ENCODE measurements around the gene XPO1. TPM values are rescaled to one million over a fixed set of nuclear protein-coding genes. Genes with fewer than 3 reads are reported as not detected.

Gene XPO1
- total RNA-seq, 1 experiment from 2014 or later: 247 TPM

DNA sequence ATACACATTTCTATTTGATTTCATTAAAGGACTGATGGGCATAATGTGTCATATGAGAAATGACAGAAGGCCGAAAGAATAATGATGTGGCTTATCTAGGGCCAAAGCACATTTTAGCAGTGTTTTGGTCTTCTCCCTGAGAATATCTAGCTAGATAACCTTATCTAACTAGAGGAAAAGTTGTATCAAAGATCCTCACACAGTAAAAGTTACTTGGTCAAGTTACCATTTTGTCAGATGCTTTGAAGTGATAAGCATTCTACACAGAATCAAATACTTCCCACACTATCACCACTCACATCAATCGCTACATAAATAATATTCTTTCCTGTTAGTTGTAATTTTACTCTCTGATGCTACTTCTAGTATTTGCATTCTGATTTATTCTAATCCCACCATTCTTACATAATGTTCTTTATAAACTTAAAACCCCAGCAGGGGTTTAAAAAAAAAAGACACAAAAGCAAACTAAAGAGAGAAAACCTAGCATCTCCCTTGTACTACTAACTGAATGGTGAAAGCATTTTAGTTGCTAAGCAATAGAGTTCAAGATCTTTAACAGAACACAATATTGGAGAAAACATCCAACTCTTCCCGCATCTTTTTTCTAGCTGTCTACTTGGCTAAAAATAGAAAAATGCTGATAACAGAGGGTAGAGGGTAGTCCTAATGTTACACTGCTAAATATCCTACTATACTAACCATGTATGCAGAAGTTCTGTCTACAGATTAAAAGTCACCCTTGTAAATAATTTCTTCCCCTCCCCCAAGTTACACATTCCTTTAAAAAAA lies 8.0 kb downstream of the XPO1 start:
- no TSS peak for BruUV-seq (replicated peaks)
- peaks cover 39% of the 10 kb centered on the region for H3K4me1 ChIP-seq (ENCODE audit: insufficient read depth, low read length, poor library complexity, severe bottlenecking)
- DNase-seq (ENCODE audit: low spot score): no peak
- intact Hi-C loops (cut with micrococcal nuclease; ENCODE audit: unreplicated experiment): loop anchor here (10.0 kb wide), 1 partner anchor 355 kb away; the partner anchor contains the start of gene CCT4
- ChIA-PET POLR2A (ENCODE audit: low non-redundant PET) (no interaction called here), CTCF (no interaction called here)
- no peak overlapping the region for H3K4me3 ChIP-seq (ENCODE audit: low read depth, low read length, poor library complexity, severe bottlenecking)
- TF ChIP-seq, protein P1, sequence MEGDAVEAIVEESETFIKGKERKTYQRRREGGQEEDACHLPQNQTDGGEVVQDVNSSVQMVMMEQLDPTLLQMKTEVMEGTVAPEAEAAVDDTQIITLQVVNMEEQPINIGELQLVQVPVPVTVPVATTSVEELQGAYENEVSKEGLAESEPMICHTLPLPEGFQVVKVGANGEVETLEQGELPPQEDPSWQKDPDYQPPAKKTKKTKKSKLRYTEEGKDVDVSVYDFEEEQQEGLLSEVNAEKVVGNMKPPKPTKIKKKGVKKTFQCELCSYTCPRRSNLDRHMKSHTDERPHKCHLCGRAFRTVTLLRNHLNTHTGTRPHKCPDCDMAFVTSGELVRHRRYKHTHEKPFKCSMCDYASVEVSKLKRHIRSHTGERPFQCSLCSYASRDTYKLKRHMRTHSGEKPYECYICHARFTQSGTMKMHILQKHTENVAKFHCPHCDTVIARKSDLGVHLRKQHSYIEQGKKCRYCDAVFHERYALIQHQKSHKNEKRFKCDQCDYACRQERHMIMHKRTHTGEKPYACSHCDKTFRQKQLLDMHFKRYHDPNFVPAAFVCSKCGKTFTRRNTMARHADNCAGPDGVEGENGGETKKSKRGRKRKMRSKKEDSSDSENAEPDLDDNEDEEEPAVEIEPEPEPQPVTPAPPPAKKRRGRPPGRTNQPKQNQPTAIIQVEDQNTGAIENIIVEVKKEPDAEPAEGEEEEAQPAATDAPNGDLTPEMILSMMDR (conservative IDR thresholded peaks at IDR 0.05; ENCODE audit: low read depth, low read length): no peak
- TF ChIP-seq EZH2 (IDR thresholded peaks at IDR 0.05; ENCODE audit: borderline replicate concordance, low read depth, low read length, poor library complexity, severe bottlenecking): no peak
- no peak overlapping the region for H3K27ac ChIP-seq (ENCODE audit: low read depth, low read length, poor library complexity, severe bottlenecking)
- H3K27me3 ChIP-seq (replicated peaks; ENCODE audit: insufficient read depth, low read depth, low read length, poor library complexity): no peaks in the 10 kb centered on the region
- H3K9me3 ChIP-seq (ENCODE audit: low read depth, low read length, poor library complexity, severe bottlenecking): no peaks in the 10 kb centered on the region
- peaks cover 22% of the 10 kb centered on the region for H3K36me3 ChIP-seq (ENCODE audit: insufficient read depth, low read length, poor library complexity, severe bottlenecking)

DNA sequence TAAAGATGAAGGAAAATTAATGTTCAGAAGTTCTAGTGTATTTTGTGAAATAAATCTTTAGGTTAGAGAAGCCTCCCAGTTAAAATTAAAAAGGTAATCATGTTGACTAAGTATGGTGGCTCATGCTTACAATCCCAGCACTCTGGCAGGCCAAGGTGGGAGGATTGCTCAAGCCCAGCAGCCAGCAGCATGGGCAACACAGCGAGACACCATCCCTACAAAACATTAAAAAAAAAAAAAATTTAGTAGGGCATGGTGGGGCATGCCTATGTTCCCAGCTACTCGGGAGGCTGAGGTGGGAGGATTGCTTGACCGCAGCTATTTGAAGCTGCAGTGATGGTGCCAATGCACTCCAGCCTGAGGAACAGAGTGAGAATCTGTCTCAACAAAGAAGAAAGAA lies 17.9 kb downstream of the XPO1 start:
- CTCF ChIA-PET: no interaction called here
- POLR2A ChIA-PET (ENCODE audit: low non-redundant PET): no interaction called here

DNA sequence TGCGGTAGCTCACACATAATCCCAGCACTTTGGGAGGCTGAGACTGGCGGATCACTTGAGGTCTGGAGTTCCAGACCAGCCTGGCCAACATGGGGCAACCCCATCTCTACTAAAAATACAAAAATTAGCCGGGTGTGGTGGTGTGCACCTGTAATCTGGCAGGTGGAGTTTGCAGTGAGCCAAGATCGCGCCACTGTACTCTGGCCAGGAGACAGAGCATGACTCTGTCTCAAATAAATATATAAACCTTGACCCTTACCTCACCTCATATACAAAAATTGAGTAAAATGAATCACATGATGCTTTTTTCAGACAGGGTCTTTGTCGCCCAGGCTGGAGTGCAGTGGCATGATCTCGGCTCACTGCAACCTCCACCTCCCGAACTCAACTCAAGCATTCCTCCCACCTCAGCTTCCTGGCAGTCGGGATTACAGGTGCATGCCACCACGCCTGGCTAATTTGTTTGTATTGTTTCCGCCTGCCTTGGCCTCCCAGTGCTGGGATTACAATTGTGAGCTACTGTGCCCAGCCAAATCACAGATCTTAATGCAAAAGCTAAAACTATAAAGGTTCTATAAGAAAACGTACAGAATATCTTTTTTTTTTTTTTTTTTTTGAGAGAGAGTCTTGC lies 25.3 kb downstream of the XPO1 start:
- BruUV-seq (replicated peaks): no TSS peak
- Histone ChIP-seq H3K9me3 (ENCODE audit: low read depth, low read length, poor library complexity, severe bottlenecking) (no peaks in the 10 kb centered on the region), H3K4me3 (ENCODE audit: low read depth, low read length, poor library complexity, severe bottlenecking) (no peak overlapping the region), H3K4me1 (ENCODE audit: insufficient read depth, low read length, poor library complexity, severe bottlenecking) (no peaks in the 10 kb centered on the region), H3K36me3 (ENCODE audit: insufficient read depth, low read length, poor library complexity, severe bottlenecking) (peaks cover 85% of the 10 kb centered on the region), H3K27me3 (replicated peaks; ENCODE audit: insufficient read depth, low read depth, low read length, poor library complexity) (no peaks in the 10 kb centered on the region), H3K27ac (ENCODE audit: low read depth, low read length, poor library complexity, severe bottlenecking) (no peak overlapping the region)
- intact Hi-C loops (cut with micrococcal nuclease; ENCODE audit: unreplicated experiment): no loop called here
- no peak for TF ChIP-seq EZH2 (IDR thresholded peaks at IDR 0.05; ENCODE audit: borderline replicate concordance, low read depth, low read length, poor library complexity, severe bottlenecking)
- TF ChIP-seq, protein P1 (conservative IDR thresholded peaks at IDR 0.05; ENCODE audit: low read depth, low read length): no peak
- POLR2A ChIA-PET (ENCODE audit: low non-redundant PET): no interaction called here
- CTCF ChIA-PET: no interaction called here
- DNase-seq (ENCODE audit: low spot score): no peak

More for the DNA sequence above, 17.9 kb downstream of the XPO1 start:
- peaks cover 17% of the 10 kb centered on the region for H3K4me1 ChIP-seq (ENCODE audit: insufficient read depth, low read length, poor library complexity, severe bottlenecking)
- H3K36me3 ChIP-seq (ENCODE audit: insufficient read depth, low read length, poor library complexity, severe bottlenecking): peaks cover 82% of the 10 kb centered on the region
- BruUV-seq (replicated peaks): no TSS peak
- H3K4me3 ChIP-seq (ENCODE audit: low read depth, low read length, poor library complexity, severe bottlenecking): no peak overlapping the region
- intact Hi-C loops (cut with micrococcal nuclease; ENCODE audit: unreplicated experiment): no loop called here
- H3K27me3 ChIP-seq (replicated peaks; ENCODE audit: insufficient read depth, low read depth, low read length, poor library complexity): no peaks in the 10 kb centered on the region
- no peaks in the 10 kb centered on the region for H3K9me3 ChIP-seq (ENCODE audit: low read depth, low read length, poor library complexity, severe bottlenecking)
- TF ChIP-seq, protein P1 (conservative IDR thresholded peaks at IDR 0.05; ENCODE audit: low read depth, low read length): no peak
- TF ChIP-seq EZH2 (IDR thresholded peaks at IDR 0.05; ENCODE audit: borderline replicate concordance, low read depth, low read length, poor library complexity, severe bottlenecking): no peak
- H3K27ac ChIP-seq (ENCODE audit: low read depth, low read length, poor library complexity, severe bottlenecking): no peak overlapping the region
- DNase-seq (ENCODE audit: low spot score): no peak
